GM23338 (cell line): ENCODE data around the gene OR2AG2. TPM values are rescaled to one million over a fixed set of nuclear protein-coding genes. Genes with fewer than 3 reads are reported as not detected.

Source experiments
- ATAC-seq: fragments of 200-7000 bp; cut with Tn5 transposase; 3 replicates; pipeline ENCODE4 v1.9.1; 2020
- DNase-seq: peaks from one replicate; pipeline ENCODE4 v3.0.0-alpha.2; 2015; ENCODE audit warnings: low spot score
- H2AFZ ChIP-seq: fragments of 200-600 bp; sonication (generic); 2 replicates; pipeline ENCODE4 v1.8.0; 2016; ENCODE audit warnings: antibody characterized with exemption, mild to moderate bottlenecking, moderate library complexity
- H3F3A ChIP-seq: fragments of 200-600 bp; sonication (generic); replicated peaks from 2 replicates; pipeline ENCODE4 v1.8.0; 2017; ENCODE audit warnings: antibody characterized with exemption, mixed run types, low read depth
- H3K27ac ChIP-seq: fragments of 200-600 bp; sonication (generic); 2 replicates; pipeline ENCODE4 v1.6.1; 2016; ENCODE audit warnings: low read depth
- H3K27me3 ChIP-seq: fragments of 200-600 bp; sonication (generic); 2 replicates; pipeline ENCODE4 v1.8.0; 2016; ENCODE audit warnings: mild to moderate bottlenecking, mixed run types, moderate library complexity; ENCODE audit not compliant: insufficient read depth
- H3K36me3 ChIP-seq: fragments of 200-600 bp; sonication (generic); 2 replicates; pipeline ENCODE4 v1.8.0; 2016; ENCODE audit warnings: mild to moderate bottlenecking; ENCODE audit not compliant: insufficient read depth
- H3K4me1 ChIP-seq: fragments of 200-600 bp; sonication (generic); 2 replicates; pipeline ENCODE4 v1.8.0; 2016; ENCODE audit warnings: mild to moderate bottlenecking, moderate library complexity; ENCODE audit not compliant: insufficient read depth
- H3K4me2 ChIP-seq: fragments of 200-600 bp; sonication (generic); 2 replicates; pipeline ENCODE4 v1.7.1; 2017; ENCODE audit warnings: mixed run types
- H3K4me3 ChIP-seq: fragments of 200-600 bp; sonication (generic); 2 replicates; pipeline ENCODE4 v1.6.1; 2016; ENCODE audit warnings: mixed run types
- H3K79me2 ChIP-seq: fragments of 200-600 bp; sonication (generic); replicated peaks from 2 replicates; pipeline ENCODE4 v1.8.0; 2017; ENCODE audit warnings: mild to moderate bottlenecking; ENCODE audit not compliant: insufficient read depth
- H3K9me2 ChIP-seq: fragments of 200-600 bp; sonication (generic); 2 replicates; pipeline ENCODE4 v1.8.0; 2017; ENCODE audit not compliant: insufficient read depth
- H4K20me1 ChIP-seq: fragments of 200-600 bp; sonication (generic); replicated peaks from 2 replicates; pipeline ENCODE4 v1.8.0; 2017; ENCODE audit warnings: mild to moderate bottlenecking; ENCODE audit not compliant: insufficient read depth
- H3K27ac Mint-ChIP-seq: 2 replicates; pipeline ENCODE4 v1.8.0; 2020; ENCODE audit warnings: inconsistent platforms, mild to moderate bottlenecking, moderate library complexity, mixed read lengths
- H3K27me3 Mint-ChIP-seq: 3 replicates; pipeline ENCODE4 v1.8.0; 2022; ENCODE audit warnings: low read depth, mild to moderate bottlenecking, moderate library complexity, mixed read lengths, inconsistent platforms; ENCODE audit not compliant: insufficient read depth, poor library complexity
- H3K36me3 Mint-ChIP-seq: 3 replicates; pipeline ENCODE4 v1.8.0; 2021; ENCODE audit warnings: low read depth, mild to moderate bottlenecking, inconsistent platforms, moderate library complexity, mixed read lengths
- H3K4me1 Mint-ChIP-seq: 3 replicates; pipeline ENCODE4 v1.8.0; 2020; ENCODE audit warnings: mild to moderate bottlenecking, inconsistent platforms, mixed read lengths
- H3K4me3 Mint-ChIP-seq: 3 replicates; pipeline ENCODE4 v1.8.0; 2021; ENCODE audit warnings: moderate library complexity, mild to moderate bottlenecking, inconsistent platforms, mixed read lengths
- H3K9me3 Mint-ChIP-seq: 3 replicates; pipeline ENCODE4 v1.8.0; 2020; ENCODE audit warnings: moderate library complexity, mild to moderate bottlenecking, inconsistent platforms, mixed read lengths
- CREB1 ChIP-seq: fragments of 250-450 bp; sonication (Bioruptor Pico); IDR thresholded peaks from 2 replicates; pipeline ENCODE4 v1.5.0; 2020; ENCODE audit warnings: low read depth, mild to moderate bottlenecking, moderate library complexity
- EZH2 ChIP-seq: fragments of 200-600 bp; sonication (generic); IDR thresholded peaks from one replicate; pipeline ENCODE4 v1.8.0; 2017; ENCODE audit warnings: antibody characterized with exemption, mild to moderate bottlenecking, low read depth; ENCODE audit not compliant: unreplicated experiment
- EZH2phosphoT487 ChIP-seq: fragments of 200-600 bp; sonication (generic); IDR thresholded peaks from one replicate; pipeline ENCODE4 v1.8.1; 2018; ENCODE audit warnings: antibody characterized with exemption; ENCODE audit not compliant: unreplicated experiment
- JUNB ChIP-seq: IDR thresholded peaks from one replicate; pipeline ENCODE4 v1.6.1; 2016; ENCODE audit warnings: antibody characterized with exemption; ENCODE audit not compliant: unreplicated experiment
- NANOG ChIP-seq: IDR thresholded peaks from 2 replicates; pipeline ENCODE4 v1.6.1; 2016; ENCODE audit warnings: antibody characterized with exemption, borderline replicate concordance
- POLR2AphosphoS5 ChIP-seq: IDR thresholded peaks from 2 replicates; pipeline ENCODE4 v1.6.1; 2016; ENCODE audit warnings: antibody characterized with exemption, low read depth
- ZNF114 ChIP-seq: fragments of 250-450 bp; sonication (Bioruptor Pico); IDR thresholded peaks from 2 replicates; pipeline ENCODE4 v1.5.0; 2020; ENCODE audit warnings: mild to moderate bottlenecking, moderate library complexity
- ZNF331 ChIP-seq: fragments of 250-450 bp; sonication (Bioruptor Pico); IDR thresholded peaks from 2 replicates; pipeline ENCODE4 v1.5.0; 2020; ENCODE audit warnings: low read depth, mild to moderate bottlenecking, moderate library complexity
- polyA plus RNA-seq: library from polyadenylated mRNA; unstranded; fragments of >200 nt; fragmentation: Nextera tagmentation; extraction: Ambion mirVana; gene quantifications from 2 replicates; pipeline ENCODE4 v1.2.1, GENCODE V29; 2016
- total RNA-seq: library from RNA; depleted of rRNA; stranded (reverse); fragments of >200 nt; shearing (Covaris generic); gene quantifications from 2 replicates; pipeline ENCODE4 v1.2.3, GENCODE V29; 2014
- TF ChIP-seq, protein P1 (sequence below): IDR thresholded peaks from one replicate; pipeline ENCODE4 v1.6.1; 2018; ENCODE audit warnings: antibody characterized with exemption; ENCODE audit not compliant: unreplicated experiment
- TF ChIP-seq, protein P2 (sequence below), 2 experiments: fragments of 200-600 bp in 1 of 2; sonication (generic) in 1 of 2; conservative IDR thresholded peaks; 2 replicates each; pipeline versions ENCODE4 v1.5.1 to v1.6.1; 2016 to 2017; ENCODE audit warnings: antibody characterized with exemption in 2 of 2, low read depth in 2 of 2, mild to moderate bottlenecking in 2 of 2, moderate library complexity in 1 of 2
- TF ChIP-seq, protein P3 (sequence below): IDR thresholded peaks from 2 replicates; pipeline ENCODE4 v1.6.1; 2016; ENCODE audit warnings: antibody characterized with exemption

OR2AG2 gene
- total and polyA plus RNA-seq, 2 experiments from 2014 or later = 0.11 to 0.45 TPM

DNA sequence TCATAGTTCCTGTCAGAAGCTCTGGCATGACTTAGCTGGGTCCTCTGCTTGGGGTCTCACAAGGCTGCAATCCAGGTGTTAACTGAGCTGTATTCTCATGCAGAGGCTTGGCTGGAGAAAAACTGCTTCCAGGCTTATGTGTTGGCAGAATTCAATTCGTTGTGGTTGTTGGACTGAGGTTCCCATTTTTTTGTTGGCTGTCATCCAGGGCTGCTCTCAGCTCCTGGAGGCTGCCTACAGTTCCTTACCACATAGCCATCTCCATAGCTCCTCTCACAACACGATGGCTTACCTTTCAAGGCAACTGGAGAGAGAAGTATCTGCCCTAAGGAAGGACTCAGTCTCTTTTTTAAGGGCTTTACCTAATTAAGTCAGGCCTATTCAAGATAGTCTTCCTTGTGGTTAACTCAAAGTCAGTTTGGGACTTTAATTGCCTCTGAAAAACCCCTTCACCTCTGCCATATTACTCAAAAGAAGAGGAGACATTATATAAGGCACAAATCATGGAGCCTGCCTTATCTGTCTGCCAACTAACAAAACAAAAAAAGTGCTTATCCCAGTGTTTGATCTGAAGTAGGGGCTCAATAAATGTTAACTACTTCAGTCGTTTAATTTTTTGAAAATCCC is 35.2 kb downstream of the OR2AG2 start (continued):
- TF ChIP-seq, protein P1, sequence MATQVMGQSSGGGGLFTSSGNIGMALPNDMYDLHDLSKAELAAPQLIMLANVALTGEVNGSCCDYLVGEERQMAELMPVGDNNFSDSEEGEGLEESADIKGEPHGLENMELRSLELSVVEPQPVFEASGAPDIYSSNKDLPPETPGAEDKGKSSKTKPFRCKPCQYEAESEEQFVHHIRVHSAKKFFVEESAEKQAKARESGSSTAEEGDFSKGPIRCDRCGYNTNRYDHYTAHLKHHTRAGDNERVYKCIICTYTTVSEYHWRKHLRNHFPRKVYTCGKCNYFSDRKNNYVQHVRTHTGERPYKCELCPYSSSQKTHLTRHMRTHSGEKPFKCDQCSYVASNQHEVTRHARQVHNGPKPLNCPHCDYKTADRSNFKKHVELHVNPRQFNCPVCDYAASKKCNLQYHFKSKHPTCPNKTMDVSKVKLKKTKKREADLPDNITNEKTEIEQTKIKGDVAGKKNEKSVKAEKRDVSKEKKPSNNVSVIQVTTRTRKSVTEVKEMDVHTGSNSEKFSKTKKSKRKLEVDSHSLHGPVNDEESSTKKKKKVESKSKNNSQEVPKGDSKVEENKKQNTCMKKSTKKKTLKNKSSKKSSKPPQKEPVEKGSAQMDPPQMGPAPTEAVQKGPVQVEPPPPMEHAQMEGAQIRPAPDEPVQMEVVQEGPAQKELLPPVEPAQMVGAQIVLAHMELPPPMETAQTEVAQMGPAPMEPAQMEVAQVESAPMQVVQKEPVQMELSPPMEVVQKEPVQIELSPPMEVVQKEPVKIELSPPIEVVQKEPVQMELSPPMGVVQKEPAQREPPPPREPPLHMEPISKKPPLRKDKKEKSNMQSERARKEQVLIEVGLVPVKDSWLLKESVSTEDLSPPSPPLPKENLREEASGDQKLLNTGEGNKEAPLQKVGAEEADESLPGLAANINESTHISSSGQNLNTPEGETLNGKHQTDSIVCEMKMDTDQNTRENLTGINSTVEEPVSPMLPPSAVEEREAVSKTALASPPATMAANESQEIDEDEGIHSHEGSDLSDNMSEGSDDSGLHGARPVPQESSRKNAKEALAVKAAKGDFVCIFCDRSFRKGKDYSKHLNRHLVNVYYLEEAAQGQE = no peak
- TF ChIP-seq JUNB = no peak

DNA sequence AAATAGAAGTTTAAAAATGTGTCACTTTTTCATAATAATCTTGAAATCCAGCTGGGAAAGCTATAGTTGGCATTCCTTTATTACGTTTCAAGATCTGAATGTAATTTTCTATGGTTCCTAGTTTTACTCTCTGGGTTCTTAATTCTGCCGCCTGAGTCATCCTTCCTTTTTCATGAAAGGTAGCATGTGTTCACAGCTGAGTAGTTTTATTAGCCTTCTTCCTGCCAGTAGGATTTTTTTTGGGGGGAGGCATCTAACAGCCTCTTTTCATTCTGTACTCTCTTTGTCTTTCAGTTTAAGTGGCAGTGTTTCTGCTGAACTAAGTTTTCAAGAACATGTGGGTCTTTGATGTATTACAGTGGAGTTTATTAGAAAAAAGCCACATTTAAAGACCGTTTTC is 36.5 kb downstream of the OR2AG2 start:
- H3F3A ChIP-seq = no peaks in the 10 kb centered on the region
- H3K79me2 ChIP-seq = no peaks in the 10 kb centered on the region
- H2AFZ ChIP-seq = no peak overlapping the region
- ATAC-seq (no peak), DNase-seq (no peak)
- Mint-ChIP-seq H3K4me3 (no peak overlapping the region), H3K27ac (no peak overlapping the region), H3K4me1 (no peaks in the 10 kb centered on the region), H3K27me3 (peaks cover 2% of the 10 kb centered on the region), H3K9me3 (0 out of 3 replicates have a peak, but pooled peaks cover 3% of the 10 kb centered on the region), H3K36me3 (no peaks in the 10 kb centered on the region)
- no peaks in the 10 kb centered on the region for H3K4me1 ChIP-seq
- no peak overlapping the region for H3K4me3 ChIP-seq
- H3K36me3 ChIP-seq = no peaks in the 10 kb centered on the region
- H3K4me2 ChIP-seq = no peak overlapping the region
- no peaks in the 10 kb centered on the region for H4K20me1 ChIP-seq
- TF ChIP-seq, protein P2, sequence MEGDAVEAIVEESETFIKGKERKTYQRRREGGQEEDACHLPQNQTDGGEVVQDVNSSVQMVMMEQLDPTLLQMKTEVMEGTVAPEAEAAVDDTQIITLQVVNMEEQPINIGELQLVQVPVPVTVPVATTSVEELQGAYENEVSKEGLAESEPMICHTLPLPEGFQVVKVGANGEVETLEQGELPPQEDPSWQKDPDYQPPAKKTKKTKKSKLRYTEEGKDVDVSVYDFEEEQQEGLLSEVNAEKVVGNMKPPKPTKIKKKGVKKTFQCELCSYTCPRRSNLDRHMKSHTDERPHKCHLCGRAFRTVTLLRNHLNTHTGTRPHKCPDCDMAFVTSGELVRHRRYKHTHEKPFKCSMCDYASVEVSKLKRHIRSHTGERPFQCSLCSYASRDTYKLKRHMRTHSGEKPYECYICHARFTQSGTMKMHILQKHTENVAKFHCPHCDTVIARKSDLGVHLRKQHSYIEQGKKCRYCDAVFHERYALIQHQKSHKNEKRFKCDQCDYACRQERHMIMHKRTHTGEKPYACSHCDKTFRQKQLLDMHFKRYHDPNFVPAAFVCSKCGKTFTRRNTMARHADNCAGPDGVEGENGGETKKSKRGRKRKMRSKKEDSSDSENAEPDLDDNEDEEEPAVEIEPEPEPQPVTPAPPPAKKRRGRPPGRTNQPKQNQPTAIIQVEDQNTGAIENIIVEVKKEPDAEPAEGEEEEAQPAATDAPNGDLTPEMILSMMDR (conservative IDR thresholded peaks at IDR 0.05; ENCODE audit: low read depth in 2 of 2) = no peak
- TF ChIP-seq JUNB = no peak
- TF ChIP-seq, protein P3, sequence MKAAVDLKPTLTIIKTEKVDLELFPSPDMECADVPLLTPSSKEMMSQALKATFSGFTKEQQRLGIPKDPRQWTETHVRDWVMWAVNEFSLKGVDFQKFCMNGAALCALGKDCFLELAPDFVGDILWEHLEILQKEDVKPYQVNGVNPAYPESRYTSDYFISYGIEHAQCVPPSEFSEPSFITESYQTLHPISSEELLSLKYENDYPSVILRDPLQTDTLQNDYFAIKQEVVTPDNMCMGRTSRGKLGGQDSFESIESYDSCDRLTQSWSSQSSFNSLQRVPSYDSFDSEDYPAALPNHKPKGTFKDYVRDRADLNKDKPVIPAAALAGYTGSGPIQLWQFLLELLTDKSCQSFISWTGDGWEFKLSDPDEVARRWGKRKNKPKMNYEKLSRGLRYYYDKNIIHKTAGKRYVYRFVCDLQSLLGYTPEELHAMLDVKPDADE = no peak
- no peak for TF ChIP-seq ZNF114 (CRISPR knock-in tag)
- no peak for TF ChIP-seq EZH2phosphoT487
- no peak for TF ChIP-seq ZNF331 (CRISPR knock-in tag)
- TF ChIP-seq EZH2 = no peak
- TF ChIP-seq, protein P1 = no peak
- no peak for TF ChIP-seq POLR2AphosphoS5
- TF ChIP-seq NANOG = no peak
- TF ChIP-seq CREB1 (CRISPR knock-in tag) = no peak
- no peak overlapping the region for H3K27ac ChIP-seq
- no peaks in the 10 kb centered on the region for H3K9me2 ChIP-seq
- H3K27me3 ChIP-seq = no peaks in the 10 kb centered on the region
